Stimulated activated CD8-positive, alpha-beta memory T cell treated with anti-CD3 and anti-CD28 coated beads, Interleukin-2, amount 100 ng/mL, for 1 hour (primary cell): ENCODE results near the gene PFN4.
A peak's percentile ranks its signal among the peaks of the same experiment; 100 is the strongest.

Source experiments
- DNase-seq, 2 donors: peaks; one replicate each; pipeline ENCODE4 v3.0.0-alpha.2; 2020; ENCODE audit warnings: low read depth in 2 of 2

The PFN4 gene

GRCh38 chr2:24077879-24078278 is 45.3 kb downstream of the PFN4 start:
- no peak for DNase-seq

GRCh38 chr2:24077535-24077877 is 45.6 kb downstream of the PFN4 start:
- no peak for DNase-seq

GRCh38 chr2:24076849-24077534 is 46.1 kb downstream of the PFN4 start:
- no peak for DNase-seq

GRCh38 chr2:24075915-24076848 is 47.0 kb downstream of the PFN4 start, which contains the start of gene SF3B6:
SF3B6 (minus strand) TSS chr2:24076326; CDS start chr2:24076229, 97 bp downstream.
- DNase-seq, result peak; percentile 98 to 99

- DNase-seq, result no peak
Observed at GRCh38 chr2:24075259-24075658, 47.9 kb downstream of the PFN4 start.

GRCh38 chr2:24073816-24074215 is 49.3 kb downstream of the PFN4 start:
- DNase-seq, result no peak

GRCh38 chr2:24072259-24072658 is 50.9 kb downstream of the PFN4 start:
- DNase-seq, result no peak

GRCh38 chr2:24065341-24065740 is 57.8 kb downstream of the PFN4 start:
- DNase-seq, result no peak
